Esophagus squamous epithelium (tissue), 4 donors: ENCODE data around the gene MEA1.

Experiments used
- POLR2A ChIP-seq, 4 donors: fragments of 450-650 bp; IDR thresholded peaks; one replicate each; pipeline ENCODE4 v1.6.1; 2017; ENCODE audit warnings: antibody characterized with exemption in 4 of 4, mild to moderate bottlenecking in 4 of 4, moderate library complexity in 3 of 4
- TF ChIP-seq, protein P1 (sequence below), 6 experiments: fragments of 450-650 bp in 4 of 6; fragments of 200-600 bp in 2 of 6; sonication (generic) in 2 of 6; IDR thresholded peaks; one replicate each; pipeline ENCODE4 v1.5.1; 2016 to 2019; ENCODE audit warnings: antibody characterized with exemption in 6 of 6, mild to moderate bottlenecking in 4 of 6, moderate library complexity in 4 of 6

DNA sequence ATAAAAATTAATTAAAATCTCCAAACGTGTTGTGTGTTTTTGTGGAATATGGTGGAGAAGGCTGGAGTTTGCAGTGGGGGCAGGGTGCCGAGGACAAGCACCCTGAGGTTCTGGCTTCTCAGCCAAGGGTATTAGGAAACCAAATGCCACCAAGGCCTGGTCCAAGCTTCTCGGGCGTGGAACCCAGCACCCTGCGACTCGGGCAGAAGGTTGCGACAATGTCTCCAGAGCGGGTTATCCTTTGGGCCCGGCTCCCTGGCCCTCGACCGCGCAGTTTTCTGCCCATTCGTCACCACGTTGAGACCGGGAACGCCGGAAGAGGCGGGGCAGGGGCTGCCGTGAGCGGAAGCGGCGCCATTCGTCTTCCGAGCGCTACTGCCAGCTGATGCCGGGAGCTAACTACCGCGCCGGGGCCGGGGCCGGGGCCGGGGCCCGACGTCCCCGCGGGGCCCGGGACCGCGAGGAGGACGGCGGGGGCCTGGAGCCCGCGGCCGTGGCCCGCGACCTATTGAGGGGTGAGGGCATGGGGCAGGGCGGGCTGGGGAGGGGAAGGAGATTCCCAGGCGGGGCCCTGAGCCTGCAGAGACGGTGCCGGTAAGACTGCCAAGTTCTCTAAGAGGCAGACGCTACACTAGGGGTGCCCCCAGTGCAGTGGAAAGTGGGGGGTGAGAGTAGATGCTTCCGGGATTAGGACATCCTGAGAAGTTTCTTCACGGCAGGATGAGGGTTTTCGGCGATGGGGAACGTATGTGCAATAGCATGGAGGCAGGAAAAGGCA is 7.7 kb upstream of the MEA1 start, which contains the start of gene RRP36:
- TF ChIP-seq, protein P1, sequence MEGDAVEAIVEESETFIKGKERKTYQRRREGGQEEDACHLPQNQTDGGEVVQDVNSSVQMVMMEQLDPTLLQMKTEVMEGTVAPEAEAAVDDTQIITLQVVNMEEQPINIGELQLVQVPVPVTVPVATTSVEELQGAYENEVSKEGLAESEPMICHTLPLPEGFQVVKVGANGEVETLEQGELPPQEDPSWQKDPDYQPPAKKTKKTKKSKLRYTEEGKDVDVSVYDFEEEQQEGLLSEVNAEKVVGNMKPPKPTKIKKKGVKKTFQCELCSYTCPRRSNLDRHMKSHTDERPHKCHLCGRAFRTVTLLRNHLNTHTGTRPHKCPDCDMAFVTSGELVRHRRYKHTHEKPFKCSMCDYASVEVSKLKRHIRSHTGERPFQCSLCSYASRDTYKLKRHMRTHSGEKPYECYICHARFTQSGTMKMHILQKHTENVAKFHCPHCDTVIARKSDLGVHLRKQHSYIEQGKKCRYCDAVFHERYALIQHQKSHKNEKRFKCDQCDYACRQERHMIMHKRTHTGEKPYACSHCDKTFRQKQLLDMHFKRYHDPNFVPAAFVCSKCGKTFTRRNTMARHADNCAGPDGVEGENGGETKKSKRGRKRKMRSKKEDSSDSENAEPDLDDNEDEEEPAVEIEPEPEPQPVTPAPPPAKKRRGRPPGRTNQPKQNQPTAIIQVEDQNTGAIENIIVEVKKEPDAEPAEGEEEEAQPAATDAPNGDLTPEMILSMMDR (IDR thresholded peaks at IDR 0.05): no peak
- TF ChIP-seq POLR2A (IDR thresholded peaks at IDR 0.05): peak in 1 of 4 donors; percentile 29
